GM18519 (cell line): Measurements from ENCODE around the gene PLCL2.
"Not testable (repeated sequence)": the region's sequence is repeated elsewhere in the genome, so short reads cannot be mapped to it uniquely, and the experiment has no call there.

Source experiments
- ATAC-seq: cut with Tn5 transposase; IDR thresholded peaks from one replicate; pipeline ENCODE4 v1.9.1; 2021; ENCODE audit warnings: mild to moderate bottlenecking, moderate library complexity; ENCODE audit not compliant: unreplicated experiment, low FRiP score

PLCL2 gene

GRCh38 chr3:16945330-16945729 is 60.6 kb downstream of the PLCL2 start:
- ATAC-seq = no peak

DNA sequence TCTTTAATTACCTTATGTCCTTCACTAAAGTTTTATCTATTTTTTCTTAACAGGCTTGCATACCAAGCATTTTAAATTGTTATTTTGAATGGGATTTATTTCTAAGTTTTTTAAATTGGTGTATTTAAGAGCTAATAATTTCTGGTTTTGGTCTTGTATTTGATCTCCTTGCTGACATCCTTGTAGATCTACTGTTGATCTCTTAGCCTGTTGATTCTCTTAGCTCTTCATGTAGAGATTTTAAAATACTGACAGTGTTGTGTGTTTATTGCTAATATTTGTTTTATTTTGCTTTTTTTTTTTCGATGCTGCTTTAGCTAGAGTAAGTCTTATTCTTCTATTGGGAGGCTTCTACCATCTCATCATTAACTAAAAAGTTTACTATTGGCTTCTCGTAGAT is 65.5 kb downstream of the PLCL2 start:
- no peak for ATAC-seq

DNA sequence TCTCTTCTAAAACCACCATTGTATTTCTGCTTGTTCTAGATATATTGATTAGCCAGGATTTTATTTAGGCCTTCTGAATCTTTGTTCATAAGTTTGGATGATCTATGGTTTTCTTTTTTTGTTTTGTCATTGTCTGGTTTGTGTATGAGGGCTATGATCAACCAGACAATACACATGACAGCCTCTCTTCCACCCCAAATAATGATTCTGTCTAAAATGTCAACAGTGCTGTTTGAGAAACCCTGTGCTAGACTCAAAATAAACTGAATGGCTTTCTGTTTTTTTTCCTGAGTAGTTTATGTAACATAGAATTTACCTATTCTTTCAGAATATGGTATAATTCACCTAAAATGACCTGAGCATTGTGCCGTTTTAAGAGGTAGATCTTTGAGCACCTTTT is 66.1 kb downstream of the PLCL2 start:
- ATAC-seq = no peak

DNA sequence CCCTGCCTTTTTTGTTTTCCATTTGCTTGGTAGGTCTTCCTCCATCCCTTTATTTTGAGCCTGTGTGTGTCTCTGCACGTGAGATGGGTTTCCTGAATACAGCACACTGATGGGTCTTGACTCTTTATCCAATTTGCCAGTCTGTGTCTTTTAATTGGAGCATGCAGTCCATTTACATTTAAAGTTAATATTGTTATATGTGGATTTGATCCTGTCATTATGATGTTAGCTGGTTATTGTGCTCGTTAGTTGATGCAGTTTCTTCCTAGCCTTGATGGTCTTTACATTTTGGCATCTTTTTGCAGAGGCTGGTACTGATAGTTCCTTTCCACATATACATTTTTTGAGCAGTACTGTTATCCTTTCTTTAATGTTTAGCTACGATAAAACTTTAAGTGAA is 73.1 kb downstream of the PLCL2 start:
- ATAC-seq = not testable (repeated sequence)

- ATAC-seq = no peak
Measured at GRCh38 chr3:16960125-16960524, 75.4 kb downstream of the PLCL2 start.

- ATAC-seq = no peak
Measured at GRCh38 chr3:16961621-16962205, 77.0 kb downstream of the PLCL2 start.

GRCh38 chr3:16975083-16975482 is 90.3 kb downstream of the PLCL2 start:
- no peak for ATAC-seq

DNA sequence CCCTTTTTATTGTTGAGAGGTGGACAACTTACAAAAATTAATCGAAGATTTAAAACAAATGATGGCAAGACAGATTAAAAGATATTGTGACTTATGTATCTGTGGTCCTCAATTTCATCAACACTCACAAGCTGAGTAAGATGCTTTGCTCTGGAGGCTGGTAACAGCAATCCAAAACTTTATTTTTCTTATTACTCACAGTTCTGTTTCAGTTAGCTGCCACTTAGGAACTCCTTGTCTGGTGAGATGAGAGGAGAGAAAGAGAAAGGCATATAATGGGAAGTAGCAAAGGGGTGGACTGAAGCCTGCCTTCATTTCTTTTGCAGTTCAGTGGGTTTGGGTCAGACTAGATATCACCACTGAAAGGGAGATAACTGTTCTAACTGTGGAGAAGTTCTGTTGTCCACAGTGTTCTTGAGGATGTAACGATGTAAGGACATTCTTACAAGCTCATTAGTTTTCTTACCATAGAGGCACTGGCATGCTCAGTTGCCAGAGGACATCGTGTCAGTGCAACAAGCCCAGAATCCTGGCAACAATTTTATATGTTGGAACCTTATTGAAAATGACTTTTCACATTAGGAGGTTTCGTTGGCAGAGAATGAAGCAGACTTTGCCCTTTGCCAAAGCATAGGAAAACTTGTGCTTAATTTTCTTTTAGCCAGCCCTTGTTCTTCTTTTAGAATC is 93.6 kb downstream of the PLCL2 start:
- ATAC-seq = no peak

DNA sequence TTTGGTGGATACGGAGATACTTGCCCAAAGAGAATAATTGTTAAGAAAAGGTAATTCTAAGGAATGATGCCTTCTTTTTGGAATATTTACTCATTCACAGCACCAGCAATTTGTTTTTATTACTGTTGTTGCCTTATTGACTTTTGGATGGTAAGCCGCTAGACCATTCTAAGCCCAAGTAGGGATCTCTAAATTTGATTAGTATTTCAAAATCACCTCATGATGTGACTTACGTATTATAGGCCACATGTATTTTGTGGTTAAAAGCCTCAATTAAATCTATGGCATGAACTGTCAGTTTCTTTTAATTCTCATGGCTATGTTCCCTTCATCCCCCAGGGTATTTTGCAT is 94.1 kb downstream of the PLCL2 start:
- no peak for ATAC-seq

DNA sequence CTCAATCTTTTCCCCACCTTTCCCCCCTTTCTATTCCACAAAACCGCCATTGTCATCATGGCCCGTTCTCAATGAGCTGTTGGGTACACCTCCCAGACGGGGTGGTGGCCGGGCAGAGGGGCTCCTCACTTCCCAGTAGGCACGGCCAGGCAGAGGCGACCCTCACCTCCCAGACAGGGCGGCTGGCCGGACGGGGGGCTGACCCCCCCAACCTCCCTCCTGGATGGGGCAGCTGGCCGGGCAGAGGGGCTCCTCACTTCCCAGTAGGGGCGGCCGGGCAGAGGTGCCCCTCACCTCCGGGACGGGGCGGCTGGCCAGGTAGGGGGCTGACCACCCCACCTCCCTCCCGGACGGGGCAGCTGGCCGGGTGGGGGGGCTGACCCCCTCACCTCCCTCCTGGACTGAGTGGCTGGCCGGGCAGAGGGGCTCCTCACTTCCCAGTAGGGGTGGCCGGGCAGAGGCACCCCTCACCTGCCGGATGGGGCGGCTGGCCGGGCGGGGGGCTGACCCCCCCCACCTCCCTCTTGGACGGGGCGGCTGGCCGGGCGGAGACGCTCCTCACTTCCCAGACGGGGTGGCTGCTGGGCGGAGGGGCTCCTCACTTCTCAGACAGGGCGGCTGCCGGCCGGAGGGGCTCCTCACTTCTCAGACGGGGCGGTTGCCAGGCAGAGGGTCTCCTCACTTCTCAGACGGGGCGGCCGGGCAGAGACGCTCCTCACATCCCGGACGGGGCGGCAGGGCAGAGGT is 95.2 kb downstream of the PLCL2 start:
- ATAC-seq = not testable (repeated sequence)

- not testable (repeated sequence) for ATAC-seq
Measured at GRCh38 chr3:16980526-16980925, 95.8 kb downstream of the PLCL2 start.

GRCh38 chr3:16982460-16982859 is 97.7 kb downstream of the PLCL2 start:
- ATAC-seq = no peak

- ATAC-seq = no peak
Measured at GRCh38 chr3:16985608-16986007, 100.9 kb downstream of the PLCL2 start.

DNA sequence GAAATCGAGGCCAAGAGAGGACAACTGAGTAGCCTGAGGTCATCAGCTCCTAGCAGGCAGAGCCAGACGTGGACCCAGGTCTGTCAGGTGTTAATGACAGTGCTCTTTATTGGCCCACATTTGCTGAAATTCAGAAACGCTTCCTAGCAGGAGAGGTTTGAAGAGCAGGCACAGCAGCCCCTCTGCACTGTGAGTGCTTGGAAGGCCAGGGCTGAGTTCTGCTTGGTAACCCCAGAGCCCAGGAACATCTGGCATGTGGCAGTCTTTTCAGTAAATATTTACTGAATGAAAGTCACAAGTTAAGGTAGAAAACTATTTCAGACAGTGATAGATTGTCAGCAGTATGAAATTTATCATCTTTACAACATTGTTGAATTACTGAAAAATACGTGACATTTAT is 102.4 kb downstream of the PLCL2 start:
- no peak for ATAC-seq

DNA sequence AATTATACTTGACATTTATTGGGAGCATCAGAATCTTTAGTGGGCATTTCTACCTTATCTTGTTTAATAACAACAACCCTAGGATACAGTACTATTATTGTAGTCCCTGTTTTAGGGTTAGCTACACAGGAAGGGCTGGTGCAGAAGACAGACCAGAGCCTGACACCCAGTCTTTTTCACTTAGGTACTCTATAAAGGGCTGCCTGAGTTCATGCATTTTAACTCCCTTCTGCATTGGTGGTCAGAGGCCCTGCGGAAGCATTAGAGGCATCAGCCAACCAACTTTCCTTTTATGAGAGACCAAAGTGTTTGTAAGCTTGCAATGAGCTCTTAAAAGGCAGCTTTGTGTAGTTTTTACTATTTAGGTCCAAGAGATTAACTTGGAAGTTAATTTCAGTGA is 105.4 kb downstream of the PLCL2 start:
- ATAC-seq = no peak

DNA sequence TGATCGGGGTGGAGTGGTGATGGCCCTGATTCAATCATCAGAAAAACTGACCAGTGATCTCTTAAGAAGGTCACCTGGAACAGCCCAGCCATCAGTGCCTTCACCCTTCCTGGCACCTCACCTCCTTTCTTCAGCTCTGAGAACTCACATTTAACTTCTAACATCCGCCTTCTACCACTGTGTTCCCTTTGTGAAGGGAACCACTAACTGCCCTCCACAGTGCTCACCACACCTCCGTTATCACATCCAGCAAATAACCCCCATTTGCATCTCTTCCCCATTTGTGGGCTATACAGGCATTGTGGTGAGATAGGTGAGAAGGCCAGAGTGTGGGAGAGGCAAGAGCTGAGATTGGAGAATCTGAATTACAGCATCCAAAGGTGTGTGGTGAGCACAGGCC is 107.4 kb downstream of the PLCL2 start:
- no peak for ATAC-seq

DNA sequence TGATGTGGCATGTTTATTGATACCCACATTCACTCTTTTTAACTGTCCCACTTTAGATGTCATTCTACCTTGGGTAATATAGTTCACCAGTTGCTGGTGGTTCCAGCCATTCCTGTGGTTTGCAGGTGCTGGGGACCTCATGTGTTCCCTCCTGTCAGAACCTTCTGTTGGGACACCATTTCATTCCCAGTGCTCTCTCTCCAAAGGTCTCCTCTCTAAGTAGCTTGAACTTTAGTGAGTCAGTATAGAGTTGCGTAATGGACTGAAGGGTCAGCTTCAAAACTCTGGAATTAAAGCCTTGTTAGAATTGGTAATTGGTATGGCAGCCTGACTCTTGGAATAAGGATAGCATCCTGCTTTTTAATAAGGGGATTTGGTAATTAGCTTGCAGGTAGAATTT is 108.5 kb downstream of the PLCL2 start:
- ATAC-seq = no peak

GRCh38 chr3:16994854-16995525 is 110.2 kb downstream of the PLCL2 start:
- ATAC-seq = no peak

- no peak for ATAC-seq
Measured at GRCh38 chr3:16995601-16996000, 110.8 kb downstream of the PLCL2 start.

DNA sequence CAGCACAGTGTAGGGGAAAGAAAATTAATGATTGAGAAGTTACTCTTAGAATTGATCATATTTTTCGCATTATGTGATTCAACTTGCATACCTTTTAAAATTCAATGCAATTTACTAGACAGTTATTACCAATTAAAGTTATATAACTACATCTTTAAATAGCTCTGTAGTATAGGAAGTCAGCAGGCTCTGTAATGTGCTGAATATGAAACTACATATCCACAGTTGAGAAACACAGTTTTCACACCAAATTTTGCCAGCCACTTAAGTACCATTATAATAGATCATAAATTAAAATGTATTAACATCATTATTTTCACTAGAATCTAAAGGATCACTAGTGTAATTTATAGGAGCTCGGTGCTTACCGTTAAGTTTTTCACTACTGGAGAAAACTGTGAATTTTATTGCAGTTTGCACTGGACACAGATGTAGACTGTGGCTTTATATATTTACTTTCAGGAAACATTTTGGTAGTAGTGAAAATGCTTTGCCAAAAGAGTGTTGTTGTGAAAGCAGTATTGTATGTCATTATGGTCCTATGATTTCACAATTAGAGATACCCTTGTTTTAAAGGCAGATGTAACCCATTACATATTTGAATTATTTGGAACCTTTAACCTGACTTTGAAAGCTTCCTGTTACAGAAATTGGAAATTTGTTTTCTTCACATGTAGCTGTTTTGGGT is 113.6 kb downstream of the PLCL2 start:
- no peak for ATAC-seq

GRCh38 chr3:16999161-16999560 is 114.4 kb downstream of the PLCL2 start:
- ATAC-seq = no peak
